GM12865 (cell line): Measurements from ENCODE around the gene WDR1.

Experiments
- DNase-seq: peaks from one replicate; pipeline ENCODE4 v3.0.0; 2010; ENCODE audit warnings: low read depth
- H3K4me3 ChIP-seq: 2 replicates; pipeline ENCODE4 v1.5.1; 2011; ENCODE audit warnings: mild to moderate bottlenecking, low read depth, low read length, control low read depth
- CTCF ChIP-seq: IDR thresholded peaks from 2 replicates; pipeline ENCODE4 v1.5.1; 2011; ENCODE audit warnings: low read length, control low read depth, low read depth, inconsistent platforms; ENCODE audit not compliant: insufficient read depth; ENCODE audit errors: missing control alignments

Gene WDR1

GRCh38 chr4:10035130-10035529 lies 81.5 kb downstream of the WDR1 start:
- no peak overlapping the region for H3K4me3 ChIP-seq
- DNase-seq = no peak
- peak; percentile 1 for TF ChIP-seq CTCF

- no peak for TF ChIP-seq CTCF
- no peak for DNase-seq
- no peak overlapping the region for H3K4me3 ChIP-seq
Observed at GRCh38 chr4:10034612-10035104, 81.9 kb downstream of the WDR1 start.

- no peak for DNase-seq
- no peak overlapping the region for H3K4me3 ChIP-seq
- TF ChIP-seq CTCF = no peak
Observed at GRCh38 chr4:10034136-10034535, 82.5 kb downstream of the WDR1 start.

GRCh38 chr4:10033191-10033881 lies 83.3 kb downstream of the WDR1 start:
- DNase-seq = peak; percentile 27
- no peak for TF ChIP-seq CTCF
- no peak overlapping the region for H3K4me3 ChIP-seq

GRCh38 chr4:10032625-10033024 lies 84.0 kb downstream of the WDR1 start:
- no peak overlapping the region for H3K4me3 ChIP-seq
- no peak for TF ChIP-seq CTCF
- peak; percentile 35 for DNase-seq

- no peak for TF ChIP-seq CTCF
- H3K4me3 ChIP-seq = no peak overlapping the region
- DNase-seq = no peak
Observed at GRCh38 chr4:10031668-10032590, 84.7 kb downstream of the WDR1 start.
